Endothelial cell of umbilical vein (primary cell): ENCODE results near the gene TK2. TPM values are rescaled to one million over a fixed set of nuclear protein-coding genes. Genes with fewer than 3 reads are reported as not detected.

Experiments used
- BruUV-seq: library from RNA; stranded (reverse); fragments of 400-500 nt; replicated peaks from 2 replicates; lab custom pipeline; 2021; lab: Mats Ljungman, UMichigan
- CTCF ChIA-PET: fragments of 300-600, 350-600 bp; sonication (Branson Sonifier 250); formaldehyde crosslinking; loops from one replicate; lab custom pipeline; 2021; ENCODE audit warnings: antibody characterized with exemption, inconsistent platforms; lab: Charles Lee
- POLR2A ChIA-PET: fragments of 300-600, 350-600 bp; sonication (Branson Sonifier 250); formaldehyde crosslinking; loops from one replicate; lab custom pipeline; 2021; ENCODE audit warnings: antibody characterized with exemption, inconsistent platforms; lab: Charles Lee
- DNase-seq: peaks from one replicate; pipeline ENCODE4 v3.0.0-alpha.2; 2011; ENCODE audit warnings: low read depth, low spot score
- FAIRE-seq: peaks from 2 replicates; lab custom pipeline; 2011; peaks lifted over from hg19 to GRCh38; lab: Jason Lieb, UNC
- H2AFZ ChIP-seq: 2 replicates; pipeline ENCODE4 v1.6.0; 2012; ENCODE audit warnings: low read depth, low read length, control low read depth, inconsistent platforms
- H3K27ac ChIP-seq: 2 replicates; pipeline ENCODE4 v1.5.1; 2011; ENCODE audit warnings: low read depth, mild to moderate bottlenecking, control low read depth, low read length, moderate library complexity; ENCODE audit not compliant: insufficient read depth
- H3K27me3 ChIP-seq, 2 experiments: 2 replicates each; pipeline versions ENCODE4 v1.6.0 to v1.6.1; 2011; ENCODE audit warnings: low read length in 2 of 2, mixed read lengths in 1 of 2; ENCODE audit not compliant: control insufficient read depth in 2 of 2, insufficient read depth in 2 of 2
- H3K36me3 ChIP-seq, 2 experiments: 2 replicates in 1 of 2; 3 replicates in 1 of 2; pipeline ENCODE4 v1.5.1; 2011; ENCODE audit warnings: low read length in 2 of 2, mild to moderate bottlenecking in 1 of 2, moderate library complexity in 1 of 2; ENCODE audit not compliant: control insufficient read depth in 2 of 2, insufficient read depth in 2 of 2; ENCODE audit errors: extremely low read depth in 1 of 2
- H3K4me1 ChIP-seq: 3 replicates; pipeline ENCODE4 v1.5.1; 2011; ENCODE audit warnings: mild to moderate bottlenecking, low read length; ENCODE audit not compliant: control insufficient read depth, insufficient read depth; ENCODE audit errors: extremely low read depth
- H3K4me2 ChIP-seq: 2 replicates; pipeline ENCODE4 v1.6.1; 2011; ENCODE audit warnings: low read length, control low read depth, mixed read lengths; ENCODE audit not compliant: insufficient read depth
- H3K4me3 ChIP-seq, 3 experiments: fragments of 200-600 bp in 1 of 3; sonication (generic), shearing (Covaris generic) in 1 of 3; replicated peaks in 1 of 3; 2 replicates each; pipeline ENCODE4 v1.5.1; 2011 to 2016; ENCODE audit warnings: control low read depth in 3 of 3, low read length in 3 of 3, mild to moderate bottlenecking in 2 of 3, inconsistent platforms in 1 of 3, low read depth in 1 of 3, moderate library complexity in 1 of 3; ENCODE audit not compliant: insufficient read depth in 1 of 3
- H3K79me2 ChIP-seq: 2 replicates; pipeline ENCODE4 v1.6.0; 2012; ENCODE audit warnings: low read length, inconsistent platforms; ENCODE audit not compliant: control insufficient read depth, insufficient read depth
- H3K9ac ChIP-seq: replicated peaks from 2 replicates; pipeline ENCODE3; 2011; ENCODE audit warnings: low read length, control low read depth; ENCODE audit not compliant: insufficient read depth; ENCODE audit errors: extremely low read depth
- H3K9me1 ChIP-seq: replicated peaks from 3 replicates; pipeline ENCODE4 v1.6.0; 2011; ENCODE audit warnings: mild to moderate bottlenecking, low read length; ENCODE audit not compliant: control insufficient read depth, insufficient read depth; ENCODE audit errors: extremely low read depth
- H3K9me3 ChIP-seq: replicated peaks from 2 replicates; pipeline ENCODE4 v1.5.1; 2012; ENCODE audit warnings: low read length, inconsistent platforms; ENCODE audit not compliant: control insufficient read depth, insufficient read depth
- H4K20me1 ChIP-seq: replicated peaks from 2 replicates; pipeline ENCODE3; 2011; ENCODE audit warnings: mild to moderate bottlenecking, low read length; ENCODE audit not compliant: control insufficient read depth, insufficient read depth; ENCODE audit errors: extremely low read depth
- EZH2 ChIP-seq: IDR thresholded peaks from 2 replicates; pipeline ENCODE4 v1.6.1; 2012; ENCODE audit warnings: borderline replicate concordance, low read depth, mild to moderate bottlenecking, moderate library complexity, low read length, inconsistent platforms; ENCODE audit not compliant: severe bottlenecking
- FOS ChIP-seq: IDR thresholded peaks from 2 replicates; pipeline ENCODE4 v1.6.1; 2011; ENCODE audit warnings: mild to moderate bottlenecking, low read length, moderate library complexity, borderline replicate concordance; ENCODE audit not compliant: insufficient read depth
- JUN ChIP-seq: IDR thresholded peaks from 2 replicates; pipeline ENCODE4 v1.6.1; 2011; ENCODE audit warnings: borderline replicate concordance, low read depth; ENCODE audit not compliant: insufficient read length, insufficient read depth
- POLR2AphosphoS5 ChIP-seq: IDR thresholded peaks from 2 replicates; pipeline ENCODE4 v1.6.1; 2012; ENCODE audit warnings: low read depth, mild to moderate bottlenecking, control low read depth, low read length, moderate library complexity; ENCODE audit not compliant: insufficient read depth
- dilution Hi-C: fragments of 300-500 bp; cut with MboI; formaldehyde crosslinking; loops from one replicate; pipeline ENCODE4 v1.15.0; 2019; ENCODE audit warnings: low sequenced_read_pairs; ENCODE audit not compliant: extremely low pct_ligation_motif_present
- intact Hi-C: fragments of 100-400 bp; cut with micrococcal nuclease; formaldehyde crosslinking; loops from one replicate; pipeline ENCODE4 v1.10.0; 2022
- polyA plus RNA-seq, 4 experiments: library from polyadenylated mRNA; depleted of rRNA in 3 of 4; stranded (reverse) in 3 of 4; unstranded in 1 of 4; fragments of >200 nt; gene quantifications; 2 replicates each; pipeline versions ENCODE4 v1.2.1 to v1.2.3, GENCODE V29; 2011 to 2012; ENCODE audit warnings: missing spikeins in 1 of 4
- total RNA-seq: library from RNA; stranded (reverse); gene quantifications from 2 replicates; pipeline ENCODE4 v1.2.3, GENCODE V29; 2021
- TF ChIP-seq, protein P1 (sequence below), 2 donors: IDR thresholded peaks; 1 replicate in 1 of 2; 2 replicates in 1 of 2; pipeline ENCODE4 v1.5.1; 2011; ENCODE audit warnings: low read length in 2 of 2, mild to moderate bottlenecking in 2 of 2, moderate library complexity in 2 of 2, control low read depth in 1 of 2, inconsistent platforms in 1 of 2, low read depth in 1 of 2; ENCODE audit not compliant: insufficient read depth in 1 of 2; ENCODE audit errors: extremely low read depth in 1 of 2

TK2 gene
- total and polyA plus RNA-seq, 2 donors (not counting 3 experiments of a cell fraction or from before 2014, with no cell fraction given): 12.1 to 25.2 TPM

DNA sequence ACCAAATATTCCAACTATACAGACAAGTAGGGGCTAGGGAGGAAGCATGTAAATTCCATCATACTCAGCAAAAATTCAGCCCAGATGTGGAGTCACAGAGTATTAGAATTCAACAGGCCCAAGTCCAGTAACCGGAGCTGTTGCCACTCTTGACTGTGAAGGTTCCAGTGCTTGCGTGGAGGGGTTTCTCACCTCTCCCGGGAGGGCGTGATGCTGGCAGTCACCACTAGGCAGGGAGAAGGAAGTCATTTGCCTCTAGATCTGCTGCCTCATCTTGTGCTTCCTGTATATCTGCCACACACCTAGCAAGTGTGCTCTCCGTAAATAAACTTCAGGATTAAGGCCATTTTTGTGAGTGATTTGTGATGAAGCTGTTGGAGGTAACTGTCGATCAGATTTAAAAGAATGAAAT lies 1.4 kb upstream of the TK2 start:
- no peak overlapping the region for H3K9ac ChIP-seq
- peak overlapping the region; percentile 42 for H3K4me2 ChIP-seq
- peaks cover 32% of the 10 kb centered on the region for H3K4me1 ChIP-seq
- intact Hi-C loops (no loop called here), dilution Hi-C loops (no loop called here)
- H2AFZ ChIP-seq: peak overlapping the region; percentile 27
- H3K36me3 ChIP-seq: no peaks in the 10 kb centered on the region
- ChIA-PET CTCF (interaction anchor here (1.2 to 4.2 kb wide), 6 partner anchors 12 to 57 kb away, joined by 5 to 15 read pairs (median 8); no protein-coding TSS in a partner anchor), POLR2A (no interaction called here)
- H3K27me3 ChIP-seq: no peaks in the 10 kb centered on the region
- H3K9me1 ChIP-seq: no peaks in the 10 kb centered on the region
- TF ChIP-seq POLR2AphosphoS5 (no peak), EZH2 (no peak), JUN (no peak), FOS (no peak)
- TF ChIP-seq, protein P1, sequence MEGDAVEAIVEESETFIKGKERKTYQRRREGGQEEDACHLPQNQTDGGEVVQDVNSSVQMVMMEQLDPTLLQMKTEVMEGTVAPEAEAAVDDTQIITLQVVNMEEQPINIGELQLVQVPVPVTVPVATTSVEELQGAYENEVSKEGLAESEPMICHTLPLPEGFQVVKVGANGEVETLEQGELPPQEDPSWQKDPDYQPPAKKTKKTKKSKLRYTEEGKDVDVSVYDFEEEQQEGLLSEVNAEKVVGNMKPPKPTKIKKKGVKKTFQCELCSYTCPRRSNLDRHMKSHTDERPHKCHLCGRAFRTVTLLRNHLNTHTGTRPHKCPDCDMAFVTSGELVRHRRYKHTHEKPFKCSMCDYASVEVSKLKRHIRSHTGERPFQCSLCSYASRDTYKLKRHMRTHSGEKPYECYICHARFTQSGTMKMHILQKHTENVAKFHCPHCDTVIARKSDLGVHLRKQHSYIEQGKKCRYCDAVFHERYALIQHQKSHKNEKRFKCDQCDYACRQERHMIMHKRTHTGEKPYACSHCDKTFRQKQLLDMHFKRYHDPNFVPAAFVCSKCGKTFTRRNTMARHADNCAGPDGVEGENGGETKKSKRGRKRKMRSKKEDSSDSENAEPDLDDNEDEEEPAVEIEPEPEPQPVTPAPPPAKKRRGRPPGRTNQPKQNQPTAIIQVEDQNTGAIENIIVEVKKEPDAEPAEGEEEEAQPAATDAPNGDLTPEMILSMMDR (IDR thresholded peaks at IDR 0.05; ENCODE audit: extremely low read depth in 1 of 2, insufficient read depth in 1 of 2, low read depth in 1 of 2, low read length in 2 of 2): peak; percentile 24 to 26
- no peak overlapping the region for H3K4me3 ChIP-seq
- no peaks in the 10 kb centered on the region for H4K20me1 ChIP-seq
- FAIRE-seq (no peak), DNase-seq (peak; percentile 24)
- H3K79me2 ChIP-seq: peaks cover 38% of the 10 kb centered on the region
- BruUV-seq: no TSS peak
- no peak overlapping the region for H3K27ac ChIP-seq
- no peaks in the 10 kb centered on the region for H3K9me3 ChIP-seq
